Measurements from ENCODE around the gene TPM1.

The TPM1 gene

GRCh38 chr15:63018639-63019038 is 23.9 kb upstream of the TPM1 start:
- no peak for DNase-seq

- DNase-seq = peak; percentile 87
These were observed 22.9 kb upstream of the TPM1 start for GRCh38 chr15:63019511-63020109.

GRCh38 chr15:63020128-63020527 is 22.4 kb upstream of the TPM1 start:
- no peak for DNase-seq

- no peak for DNase-seq
These were observed 21.7 kb upstream of the TPM1 start for GRCh38 chr15:63020759-63021430.

GRCh38 chr15:63022181-63022580 is 20.4 kb upstream of the TPM1 start:
- no peak for DNase-seq

GRCh38 chr15:63022663-63023062 is 19.9 kb upstream of the TPM1 start:
- no peak for DNase-seq

- DNase-seq = peak; percentile 52
These were observed 19.1 kb upstream of the TPM1 start for GRCh38 chr15:63023351-63023945.

- no peak for DNase-seq
These were observed 17.1 kb upstream of the TPM1 start for GRCh38 chr15:63025460-63025859.

- no peak for DNase-seq
These were observed 14.9 kb upstream of the TPM1 start for GRCh38 chr15:63027646-63028045.

- no peak for DNase-seq
These were observed 14.0 kb upstream of the TPM1 start for GRCh38 chr15:63028442-63029110.

GRCh38 chr15:63029676-63030075 is 12.9 kb upstream of the TPM1 start:
- no peak for DNase-seq

- no peak for DNase-seq
These were observed 12.4 kb upstream of the TPM1 start for GRCh38 chr15:63030101-63030551.

- no peak for DNase-seq
These were observed 8.0 kb upstream of the TPM1 start for GRCh38 chr15:63034578-63034977.

- DNase-seq = no peak
These were observed 7.3 kb upstream of the TPM1 start for GRCh38 chr15:63035253-63035652.

- DNase-seq = no peak
These were observed 6.6 kb upstream of the TPM1 start for GRCh38 chr15:63035977-63036376.

- DNase-seq = no peak
These were observed 4.4 kb upstream of the TPM1 start for GRCh38 chr15:63037976-63038720.

- peak; percentile 86 for DNase-seq
These were observed 3.4 kb upstream of the TPM1 start for GRCh38 chr15:63038926-63039673.

- no peak for DNase-seq
These were observed 2.7 kb upstream of the TPM1 start for GRCh38 chr15:63039811-63040210.

GRCh38 chr15:63040509-63040908 is 2.0 kb upstream of the TPM1 start:
- no peak for DNase-seq

GRCh38 chr15:63040954-63041353 is 1.6 kb upstream of the TPM1 start:
- DNase-seq = peak; percentile 20

- DNase-seq = no peak
These were observed 1.1 kb upstream of the TPM1 start for GRCh38 chr15:63041402-63041973.

- no peak for DNase-seq
These were observed 359 bp downstream of the TPM1 start for GRCh38 chr15:63042877-63043334.

All from kidney glomerular epithelial cell (primary cell).